Rectal smooth muscle tissue (tissue), 1 donor: ENCODE data around the gene DHRS7B.
"Not testable (repeated sequence)": the region's sequence is repeated elsewhere in the genome, so short reads cannot be mapped to it uniquely, and the experiment has no call there.

Experiments
- H3K27ac ChIP-seq: one replicate; pipeline ENCODE4 v1.7.0; 2013; ENCODE audit warnings: low read depth, low read length, inconsistent platforms
- H3K27me3 ChIP-seq: one replicate; pipeline ENCODE4 v1.7.0; 2013; ENCODE audit warnings: low read length; ENCODE audit not compliant: control insufficient read depth, insufficient read depth
- H3K36me3 ChIP-seq: one replicate; pipeline ENCODE4 v1.7.0; 2013; ENCODE audit warnings: low read length; ENCODE audit not compliant: control insufficient read depth, insufficient read depth
- H3K4me1 ChIP-seq: one replicate; pipeline ENCODE4 v1.7.0; 2013; ENCODE audit warnings: low read length; ENCODE audit not compliant: control insufficient read depth, insufficient read depth
- H3K4me3 ChIP-seq: one replicate; pipeline ENCODE4 v1.7.0; 2013; ENCODE audit warnings: low read length
- H3K9ac ChIP-seq: one replicate; pipeline ENCODE4 v1.7.0; 2013; ENCODE audit warnings: low read length

Gene DHRS7B

DNA sequence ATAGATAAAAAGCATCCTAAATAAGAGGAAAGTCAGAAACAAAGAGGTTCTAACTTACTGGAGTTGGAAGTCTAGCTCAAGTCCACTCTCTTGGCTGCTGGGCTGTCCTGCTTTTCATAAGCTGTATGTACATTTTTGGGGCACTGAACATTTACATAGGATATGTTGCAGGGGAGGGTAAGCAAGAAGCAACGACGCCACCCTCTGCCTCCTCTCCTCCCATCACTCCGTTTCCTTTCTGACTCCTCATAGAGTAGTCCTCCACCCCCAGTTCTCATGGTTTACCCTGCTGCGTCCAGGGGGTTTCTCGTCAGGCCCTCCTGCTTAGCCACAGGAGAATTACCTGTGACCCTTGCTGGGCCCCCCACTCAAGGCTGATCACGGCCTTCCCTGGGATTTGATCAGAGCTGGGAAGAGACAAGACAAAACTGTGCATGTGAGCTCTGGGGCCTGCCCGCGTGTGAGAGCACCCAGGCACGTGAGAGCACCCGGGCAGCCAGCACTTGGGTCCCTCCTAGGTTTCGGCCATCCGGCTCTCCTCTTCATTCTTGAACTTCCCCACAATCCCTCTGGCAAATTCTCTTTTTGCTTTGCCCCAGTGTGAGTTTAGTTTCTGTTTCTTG lies 50.1 kb downstream of the DHRS7B start:
- H3K4me1 ChIP-seq, result peaks cover 10% of the 10 kb centered on the region
- no peak overlapping the region for H3K9ac ChIP-seq
- H3K36me3 ChIP-seq, result peaks cover 8% of the 10 kb centered on the region
- H3K4me3 ChIP-seq, result no peak overlapping the region
- H3K27ac ChIP-seq, result no peak overlapping the region
- H3K27me3 ChIP-seq, result no peaks in the 10 kb centered on the region

GRCh38 chr17:21177401-21177800 lies 50.6 kb downstream of the DHRS7B start:
- Histone ChIP-seq H3K9ac (no peak overlapping the region), H3K27ac (no peak overlapping the region), H3K27me3 (no peaks in the 10 kb centered on the region), H3K4me3 (no peak overlapping the region), H3K4me1 (peaks cover 10% of the 10 kb centered on the region), H3K36me3 (peaks cover 8% of the 10 kb centered on the region)

DNA sequence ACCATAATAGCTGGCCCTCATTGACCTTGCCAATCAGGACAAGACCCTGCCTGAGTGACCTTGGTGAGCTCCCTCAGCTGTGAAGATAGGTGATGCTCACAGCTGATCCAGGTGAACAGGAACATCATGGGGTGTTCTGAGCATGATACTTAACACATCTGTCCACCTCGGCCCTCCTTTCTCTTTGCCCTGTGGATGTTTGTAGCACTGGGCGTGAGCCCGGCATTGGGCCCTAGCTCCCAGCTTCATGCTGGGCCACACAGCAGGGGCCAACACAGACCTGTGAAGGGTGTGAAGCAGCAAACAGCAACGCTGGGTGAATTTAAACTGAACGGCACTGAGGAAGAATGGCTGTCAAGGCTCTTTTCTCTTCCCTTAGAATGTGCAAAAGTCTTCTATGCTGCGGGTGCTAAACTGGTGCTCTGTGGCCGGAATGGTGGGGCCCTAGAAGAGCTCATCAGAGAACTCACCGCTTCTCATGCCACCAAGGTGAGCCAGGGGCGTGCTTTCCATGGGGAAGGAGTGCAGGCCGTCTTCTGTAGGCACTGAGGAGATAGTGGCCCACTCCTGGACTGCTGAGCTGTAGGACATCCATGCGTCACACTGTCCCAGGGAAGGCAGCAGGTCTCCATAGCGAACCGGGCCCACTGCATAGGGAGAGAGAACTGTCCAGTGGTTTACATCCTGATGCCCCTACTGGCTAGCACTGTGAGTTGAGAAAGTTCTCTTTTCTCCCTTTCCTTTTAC lies 51.3 kb downstream of the DHRS7B start:
- H3K27me3 ChIP-seq, result no peaks in the 10 kb centered on the region
- peaks cover 7% of the 10 kb centered on the region for H3K36me3 ChIP-seq
- H3K27ac ChIP-seq, result no peak overlapping the region
- no peak overlapping the region for H3K4me3 ChIP-seq
- H3K9ac ChIP-seq, result no peak overlapping the region
- H3K4me1 ChIP-seq, result peaks cover 10% of the 10 kb centered on the region

- no peak overlapping the region for H3K9ac ChIP-seq
- no peak overlapping the region for H3K27ac ChIP-seq
- H3K4me1 ChIP-seq, result no peaks in the 10 kb centered on the region
- H3K4me3 ChIP-seq, result no peak overlapping the region
- H3K27me3 ChIP-seq, result no peaks in the 10 kb centered on the region
- H3K36me3 ChIP-seq, result peaks cover 2% of the 10 kb centered on the region
Measured at GRCh38 chr17:21183468-21183867, 56.7 kb downstream of the DHRS7B start.

GRCh38 chr17:21184570-21184969 lies 57.8 kb downstream of the DHRS7B start:
- Histone ChIP-seq H3K27me3 (no peaks in the 10 kb centered on the region), H3K36me3 (peaks cover 7% of the 10 kb centered on the region), H3K9ac (no peak overlapping the region), H3K27ac (no peak overlapping the region), H3K4me3 (no peak overlapping the region), H3K4me1 (no peaks in the 10 kb centered on the region)

DNA sequence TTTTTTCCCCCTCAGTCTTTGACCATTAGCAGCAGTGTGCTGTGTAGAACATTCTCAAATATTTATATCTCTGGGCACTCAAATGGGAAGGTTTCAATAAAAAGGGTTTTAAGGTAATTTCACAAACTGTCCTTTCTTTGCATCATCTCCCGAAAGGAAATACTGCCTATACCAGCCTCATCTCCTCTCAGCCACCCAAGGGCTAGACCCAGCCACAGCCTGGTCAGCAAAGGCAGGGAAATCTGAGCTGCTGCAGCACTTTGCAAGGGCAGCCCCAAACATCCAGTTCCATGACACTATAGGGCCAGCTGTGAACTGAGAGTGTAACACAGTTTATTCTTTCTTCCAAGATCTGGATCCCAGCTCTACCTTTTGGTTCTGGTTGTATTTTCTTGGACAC lies 58.3 kb downstream of the DHRS7B start:
- H3K27me3 ChIP-seq, result no peaks in the 10 kb centered on the region
- no peaks in the 10 kb centered on the region for H3K4me1 ChIP-seq
- H3K36me3 ChIP-seq, result peaks cover 7% of the 10 kb centered on the region
- H3K4me3 ChIP-seq, result no peak overlapping the region
- no peak overlapping the region for H3K9ac ChIP-seq
- no peak overlapping the region for H3K27ac ChIP-seq

DNA sequence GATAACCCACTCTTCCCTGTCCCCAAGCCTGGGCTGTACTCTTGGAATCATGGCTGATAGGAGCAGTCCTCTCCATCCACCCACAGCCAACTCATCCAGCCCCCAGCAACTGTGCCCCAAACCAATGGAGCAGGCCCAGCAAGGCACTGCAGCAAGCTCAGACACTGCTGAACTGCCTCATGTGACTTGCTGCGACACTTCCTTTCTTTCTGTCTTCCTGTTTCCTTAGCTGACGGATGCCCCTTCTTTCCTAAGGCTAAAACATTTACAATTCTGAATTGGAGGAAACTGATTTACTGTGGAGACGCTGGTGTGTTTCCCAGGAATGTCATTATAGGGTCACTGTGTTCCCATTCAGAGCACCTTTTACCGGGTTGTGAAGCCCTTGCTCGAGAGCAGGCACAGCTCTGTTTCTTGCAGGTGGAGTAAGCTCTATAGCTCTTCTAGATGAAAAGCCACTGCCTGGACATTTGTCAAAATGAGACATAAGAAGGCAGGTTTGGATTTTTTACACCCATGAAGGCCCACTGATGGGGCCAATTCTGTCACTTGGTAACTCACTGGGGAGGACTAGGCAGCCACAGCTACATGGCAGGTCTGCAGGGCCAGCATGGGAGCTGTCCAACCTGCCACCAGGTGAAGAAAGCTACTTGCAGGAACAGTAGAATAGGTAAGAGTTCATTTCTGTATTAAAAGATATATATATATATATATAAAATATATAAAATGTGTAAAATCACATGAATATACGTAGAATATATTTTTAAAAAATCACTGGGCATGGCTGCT lies 59.8 kb downstream of the DHRS7B start:
- Histone ChIP-seq H3K4me3 (no peak overlapping the region), H3K36me3 (peaks cover 7% of the 10 kb centered on the region), H3K27me3 (no peaks in the 10 kb centered on the region), H3K9ac (no peak overlapping the region), H3K27ac (no peak overlapping the region), H3K4me1 (peaks cover under 1% of the 10 kb centered on the region)

DNA sequence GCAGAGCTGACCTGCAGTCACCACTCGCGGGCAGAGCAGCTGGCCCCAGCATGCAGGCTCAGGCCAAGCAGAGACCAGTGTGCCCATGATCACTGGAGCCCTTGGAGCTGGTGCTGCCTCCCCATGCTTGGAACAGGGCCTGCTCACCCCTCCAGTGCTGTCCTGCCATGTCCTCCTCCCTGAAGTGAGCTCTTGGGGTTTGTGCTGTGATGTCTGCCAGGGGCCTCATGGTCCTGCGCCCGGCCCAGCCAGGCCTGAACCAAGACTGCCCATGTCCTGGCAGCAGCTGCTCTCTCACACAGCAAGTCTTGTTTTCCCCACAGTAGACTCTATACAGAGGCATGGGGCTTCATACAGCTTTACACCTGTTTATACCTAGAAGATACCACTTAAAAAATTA lies 62.6 kb downstream of the DHRS7B start:
- Histone ChIP-seq H3K4me1 (peaks cover 3% of the 10 kb centered on the region), H3K27me3 (no peaks in the 10 kb centered on the region), H3K27ac (no peak overlapping the region), H3K4me3 (no peak overlapping the region), H3K36me3 (peaks cover 10% of the 10 kb centered on the region), H3K9ac (no peak overlapping the region)

DNA sequence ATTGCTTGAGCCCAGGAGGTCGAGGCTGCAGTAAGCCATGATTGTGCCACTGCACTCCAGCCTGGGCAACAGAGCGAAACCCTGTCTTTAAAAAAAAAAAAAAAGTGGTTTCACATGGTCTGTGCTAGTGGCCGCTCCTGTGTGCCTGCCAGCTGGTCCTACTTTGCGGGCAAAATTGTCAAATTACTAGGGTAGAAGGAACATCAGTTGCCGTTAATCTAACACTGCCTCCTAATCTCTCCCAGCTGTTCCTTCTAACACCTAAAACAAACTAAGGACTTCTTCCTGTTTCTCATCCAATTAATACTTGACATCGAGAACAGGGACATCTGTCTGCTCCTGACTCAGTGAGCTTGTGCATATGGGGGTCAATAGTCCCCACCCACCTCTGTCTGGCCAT lies 63.3 kb downstream of the DHRS7B start:
- Histone ChIP-seq H3K27ac (no peak overlapping the region), H3K27me3 (no peaks in the 10 kb centered on the region), H3K4me1 (peaks cover 3% of the 10 kb centered on the region), H3K9ac (no peak overlapping the region), H3K4me3 (no peak overlapping the region), H3K36me3 (peaks cover 10% of the 10 kb centered on the region)

GRCh38 chr17:21191698-21192097 lies 64.9 kb downstream of the DHRS7B start:
- Histone ChIP-seq H3K27ac (no peak overlapping the region), H3K4me1 (peaks cover 3% of the 10 kb centered on the region), H3K36me3 (peaks cover 7% of the 10 kb centered on the region), H3K9ac (no peak overlapping the region), H3K27me3 (no peaks in the 10 kb centered on the region), H3K4me3 (no peak overlapping the region)

GRCh38 chr17:21192414-21192813 lies 65.7 kb downstream of the DHRS7B start:
- not testable (repeated sequence) for H3K9ac ChIP-seq, H3K4me1 ChIP-seq, H3K36me3 ChIP-seq, H3K4me3 ChIP-seq, H3K27me3 ChIP-seq, H3K27ac ChIP-seq

- Histone ChIP-seq H3K27ac (no peak overlapping the region), H3K27me3 (no peaks in the 10 kb centered on the region), H3K36me3 (peaks cover 7% of the 10 kb centered on the region), H3K9ac (no peak overlapping the region), H3K4me3 (no peak overlapping the region), H3K4me1 (peaks cover 3% of the 10 kb centered on the region)
Measured at GRCh38 chr17:21193031-21193430, 66.3 kb downstream of the DHRS7B start.
